Measurements from ENCODE around the gene ABCC8. TPM values are rescaled to one million over a fixed set of nuclear protein-coding genes. Genes with fewer than 3 reads are reported as not detected.

ABCC8 gene
- total and polyA plus RNA-seq, 2 experiments from 2014 or later, result 2.0 to 3.4 TPM

DNA sequence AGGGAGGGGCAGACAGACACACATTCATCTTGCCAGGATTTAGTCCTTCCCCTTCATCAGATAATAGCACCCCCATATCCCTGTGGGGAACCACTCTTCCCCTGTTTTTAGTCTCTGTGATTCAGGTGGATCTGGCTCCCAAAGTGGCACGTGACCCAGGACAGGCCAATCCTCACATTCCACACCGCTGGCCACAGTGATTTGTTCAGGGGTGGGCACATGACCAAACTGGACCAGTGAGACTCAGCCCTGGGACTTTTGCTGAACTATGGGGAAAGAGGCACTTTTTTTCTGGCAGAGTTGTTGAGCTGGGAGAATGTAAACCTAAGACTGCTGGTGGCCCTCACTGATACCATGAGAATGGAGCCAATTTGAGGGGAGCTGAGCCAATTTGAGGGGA lies 69.1 kb downstream of the ABCC8 start:
- Histone ChIP-seq H3K4me1 (ENCODE audit: insufficient read depth) (no peaks in the 10 kb centered on the region), H2AFZ (no peak overlapping the region), H3K4me2 (no peak overlapping the region), H3F3A (replicated peaks; ENCODE audit: low read depth) (no peaks in the 10 kb centered on the region), H3K27ac (ENCODE audit: low read depth) (no peak overlapping the region), H3K36me3 (ENCODE audit: insufficient read depth) (no peaks in the 10 kb centered on the region), H3K27me3 (ENCODE audit: insufficient read depth) (no peaks in the 10 kb centered on the region), H3K79me2 (replicated peaks; ENCODE audit: insufficient read depth) (no peaks in the 10 kb centered on the region), H3K9me2 (ENCODE audit: insufficient read depth) (no peaks in the 10 kb centered on the region), H3K4me3 (no peak overlapping the region), H4K20me1 (replicated peaks; ENCODE audit: insufficient read depth) (no peaks in the 10 kb centered on the region)
- DNase-seq (ENCODE audit: low spot score) (no peak), ATAC-seq (no peak)
- no peaks in the 10 kb centered on the region for H3K36me3 Mint-ChIP-seq (ENCODE audit: low read depth)
- H3K27me3 Mint-ChIP-seq (ENCODE audit: insufficient read depth, low read depth, poor library complexity), result peaks cover 11% of the 10 kb centered on the region
- H3K4me3 Mint-ChIP-seq, result no peak overlapping the region
- no peaks in the 10 kb centered on the region for H3K9me3 Mint-ChIP-seq
- no peak overlapping the region for H3K27ac Mint-ChIP-seq
- peaks cover 10% of the 10 kb centered on the region; the same call in 1 of the 3 replicates for H3K4me1 Mint-ChIP-seq
- TF ChIP-seq ZNF462 (CRISPR knock-in tag; IDR thresholded peaks at IDR 0.05), result no peak
- no peak for TF ChIP-seq ZNF114 (CRISPR knock-in tag; IDR thresholded peaks at IDR 0.05)
- TF ChIP-seq CTCF (conservative IDR thresholded peaks at IDR 0.05; ENCODE audit: low read depth in 2 of 2), result no peak
- TF ChIP-seq NANOG (IDR thresholded peaks at IDR 0.05; ENCODE audit: borderline replicate concordance), result no peak
- TF ChIP-seq, protein P1, sequence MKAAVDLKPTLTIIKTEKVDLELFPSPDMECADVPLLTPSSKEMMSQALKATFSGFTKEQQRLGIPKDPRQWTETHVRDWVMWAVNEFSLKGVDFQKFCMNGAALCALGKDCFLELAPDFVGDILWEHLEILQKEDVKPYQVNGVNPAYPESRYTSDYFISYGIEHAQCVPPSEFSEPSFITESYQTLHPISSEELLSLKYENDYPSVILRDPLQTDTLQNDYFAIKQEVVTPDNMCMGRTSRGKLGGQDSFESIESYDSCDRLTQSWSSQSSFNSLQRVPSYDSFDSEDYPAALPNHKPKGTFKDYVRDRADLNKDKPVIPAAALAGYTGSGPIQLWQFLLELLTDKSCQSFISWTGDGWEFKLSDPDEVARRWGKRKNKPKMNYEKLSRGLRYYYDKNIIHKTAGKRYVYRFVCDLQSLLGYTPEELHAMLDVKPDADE (IDR thresholded peaks at IDR 0.05), result no peak
- TF ChIP-seq EZH2phosphoT487 (IDR thresholded peaks at IDR 0.05; ENCODE audit: unreplicated experiment), result no peak
